CD1c-positive myeloid dendritic cell (primary cell): Measurements from ENCODE around the gene KCNK13.
"Not testable (repeated sequence)": the region's sequence is repeated elsewhere in the genome, so short reads cannot be mapped to it uniquely, and the experiment has no call there.

Experiments used
- DNase-seq: peaks from one replicate; pipeline ENCODE4 v3.0.0-alpha.2; 2016; ENCODE audit errors: extremely low spot score

The KCNK13 gene

DNA sequence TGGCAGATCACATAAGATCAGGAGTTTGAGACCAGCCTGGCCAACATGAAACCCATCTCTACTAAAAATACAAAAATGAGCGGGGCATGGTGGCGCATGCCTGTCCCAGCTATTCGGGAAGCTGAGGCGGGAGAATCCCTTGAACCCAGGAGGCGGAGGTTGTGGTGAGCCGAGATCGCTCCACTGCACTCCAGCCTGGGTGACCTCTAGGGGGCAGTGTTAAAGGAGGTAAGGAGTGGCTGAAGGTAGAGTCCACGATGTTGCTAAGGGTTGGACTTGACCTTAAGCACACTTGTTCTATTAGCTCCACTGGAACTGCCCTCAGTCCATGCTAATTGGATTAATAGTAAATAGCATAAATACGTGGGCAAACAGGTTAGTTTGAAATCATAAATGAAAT is 132.1 kb downstream of the KCNK13 start:
- peak; percentile 3 for DNase-seq

DNA sequence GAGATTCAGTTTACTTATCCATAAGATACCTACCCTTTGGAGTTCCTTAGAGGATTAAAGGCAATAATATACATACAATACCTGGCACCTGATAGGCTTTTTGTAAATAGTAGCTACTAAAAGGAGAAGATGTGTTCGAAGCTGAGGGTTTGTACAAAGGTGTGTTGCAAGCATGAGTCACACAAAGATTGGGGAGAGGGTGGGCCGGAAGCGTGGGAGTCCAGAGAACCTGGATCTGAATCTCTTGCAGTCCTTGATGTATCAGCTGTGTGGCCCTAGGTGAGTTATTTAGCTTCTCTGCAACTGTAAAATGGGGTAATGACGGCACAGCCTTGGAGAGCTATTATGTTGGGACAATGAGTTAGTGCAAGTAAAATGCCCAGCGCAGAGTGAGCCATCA is 132.9 kb downstream of the KCNK13 start:
- DNase-seq: no peak

- peak; percentile 22 for DNase-seq
These were observed 136.8 kb downstream of the KCNK13 start for GRCh38 chr14:90198541-90199060.

- DNase-seq: not testable (repeated sequence)
These were observed 138.8 kb downstream of the KCNK13 start for GRCh38 chr14:90200546-90200945.

- DNase-seq: no peak
These were observed 139.6 kb downstream of the KCNK13 start for GRCh38 chr14:90201344-90201743.

DNA sequence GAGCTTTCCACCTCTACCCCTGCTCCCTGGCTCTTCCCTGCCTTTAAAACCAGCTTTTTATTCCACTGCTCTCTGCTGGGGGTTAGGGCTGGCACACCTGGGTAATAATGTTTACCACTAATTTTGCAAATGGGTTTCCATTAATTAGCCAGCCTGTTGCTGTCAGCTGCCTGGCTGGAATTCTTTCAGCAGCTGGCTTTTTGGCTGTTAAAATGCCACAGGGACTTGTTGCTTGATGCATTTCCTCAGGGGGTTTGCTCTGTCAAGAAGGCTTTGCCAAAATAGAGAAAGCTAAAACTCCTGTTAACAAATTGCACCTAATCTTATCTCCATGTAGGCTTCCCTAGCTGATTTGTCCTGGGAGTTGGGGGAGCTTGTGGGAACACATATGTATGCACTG is 142.7 kb downstream of the KCNK13 start:
- DNase-seq: no peak

- no peak for DNase-seq
These were observed 151.4 kb downstream of the KCNK13 start for GRCh38 chr14:90213099-90213748.

GRCh38 chr14:90228478-90228877 is 166.7 kb downstream of the KCNK13 start:
- DNase-seq: no peak

GRCh38 chr14:90229942-90230341 is 168.1 kb downstream of the KCNK13 start:
- DNase-seq: not testable (repeated sequence)
